HG03565 (cell line): ENCODE data around the gene TXNDC11.
A peak's percentile ranks its signal among the peaks of the same experiment; 100 is the strongest.
"Not testable (repeated sequence)": the region's sequence is repeated elsewhere in the genome, so short reads cannot be mapped to it uniquely, and the experiment has no call there.

Experiments
- ATAC-seq: cut with Tn5 transposase; IDR thresholded peaks from one replicate; pipeline ENCODE4 v1.9.1; 2021; ENCODE audit warnings: mild to moderate bottlenecking, moderate library complexity; ENCODE audit not compliant: unreplicated experiment

Gene TXNDC11, protein sequence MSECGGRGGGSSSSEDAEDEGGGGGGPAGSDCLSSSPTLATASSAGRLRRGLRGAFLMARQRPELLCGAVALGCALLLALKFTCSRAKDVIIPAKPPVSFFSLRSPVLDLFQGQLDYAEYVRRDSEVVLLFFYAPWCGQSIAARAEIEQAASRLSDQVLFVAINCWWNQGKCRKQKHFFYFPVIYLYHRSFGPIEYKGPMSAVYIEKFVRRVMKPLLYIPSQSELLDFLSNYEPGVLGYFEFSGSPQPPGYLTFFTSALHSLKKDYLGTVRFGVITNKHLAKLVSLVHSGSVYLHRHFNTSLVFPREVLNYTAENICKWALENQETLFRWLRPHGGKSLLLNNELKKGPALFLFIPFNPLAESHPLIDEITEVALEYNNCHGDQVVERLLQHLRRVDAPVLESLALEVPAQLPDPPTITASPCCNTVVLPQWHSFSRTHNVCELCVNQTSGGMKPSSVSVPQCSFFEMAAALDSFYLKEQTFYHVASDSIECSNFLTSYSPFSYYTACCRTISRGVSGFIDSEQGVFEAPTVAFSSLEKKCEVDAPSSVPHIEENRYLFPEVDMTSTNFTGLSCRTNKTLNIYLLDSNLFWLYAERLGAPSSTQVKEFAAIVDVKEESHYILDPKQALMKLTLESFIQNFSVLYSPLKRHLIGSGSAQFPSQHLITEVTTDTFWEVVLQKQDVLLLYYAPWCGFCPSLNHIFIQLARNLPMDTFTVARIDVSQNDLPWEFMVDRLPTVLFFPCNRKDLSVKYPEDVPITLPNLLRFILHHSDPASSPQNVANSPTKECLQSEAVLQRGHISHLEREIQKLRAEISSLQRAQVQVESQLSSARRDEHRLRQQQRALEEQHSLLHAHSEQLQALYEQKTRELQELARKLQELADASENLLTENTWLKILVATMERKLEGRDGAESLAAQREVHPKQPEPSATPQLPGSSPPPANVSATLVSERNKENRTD

DNA sequence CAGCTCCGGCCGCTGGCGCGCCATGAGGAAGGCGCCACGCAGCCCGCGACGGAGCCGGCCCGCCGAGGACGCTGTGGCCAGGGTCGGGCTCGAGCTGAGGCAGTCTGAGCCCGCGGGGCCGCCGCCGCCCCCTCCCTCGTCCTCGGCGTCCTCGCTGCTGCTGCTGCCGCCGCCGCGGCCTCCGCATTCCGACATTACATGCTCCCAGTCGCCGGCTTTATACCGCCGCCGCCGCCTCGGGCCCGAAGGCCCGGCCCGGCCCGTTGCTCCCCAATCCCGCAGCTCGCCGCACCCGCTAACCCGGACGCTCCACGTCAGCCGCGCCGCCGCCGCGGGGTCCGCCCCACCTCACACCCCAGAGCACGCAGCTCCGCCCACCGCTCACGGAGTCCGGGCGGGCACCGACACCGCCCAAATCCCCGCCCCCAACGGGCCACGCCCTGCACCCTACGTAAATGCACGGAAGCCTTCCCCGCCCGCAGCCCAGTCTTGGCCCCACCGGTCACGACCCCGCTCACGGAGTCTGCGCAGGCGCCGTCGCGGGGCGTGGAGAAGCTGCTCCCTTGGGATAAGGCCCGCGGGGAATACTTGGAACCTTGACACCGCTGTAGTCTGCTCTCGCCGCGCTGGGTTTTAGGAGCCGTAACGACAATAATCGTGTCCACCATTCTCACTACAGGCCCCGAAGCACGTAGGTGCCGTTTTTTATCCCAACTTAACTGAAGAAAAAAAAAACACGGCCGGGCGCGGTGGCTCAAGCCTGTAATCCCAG, at the start of gene TXNDC11:
Gene TXNDC11, minus strand, starts transcription at position 322 of the 772 bp plus-strand sequence. Its CDS starts 127 bp downstream, at position 195.
- ATAC-seq, result peak; percentile 82

DNA sequence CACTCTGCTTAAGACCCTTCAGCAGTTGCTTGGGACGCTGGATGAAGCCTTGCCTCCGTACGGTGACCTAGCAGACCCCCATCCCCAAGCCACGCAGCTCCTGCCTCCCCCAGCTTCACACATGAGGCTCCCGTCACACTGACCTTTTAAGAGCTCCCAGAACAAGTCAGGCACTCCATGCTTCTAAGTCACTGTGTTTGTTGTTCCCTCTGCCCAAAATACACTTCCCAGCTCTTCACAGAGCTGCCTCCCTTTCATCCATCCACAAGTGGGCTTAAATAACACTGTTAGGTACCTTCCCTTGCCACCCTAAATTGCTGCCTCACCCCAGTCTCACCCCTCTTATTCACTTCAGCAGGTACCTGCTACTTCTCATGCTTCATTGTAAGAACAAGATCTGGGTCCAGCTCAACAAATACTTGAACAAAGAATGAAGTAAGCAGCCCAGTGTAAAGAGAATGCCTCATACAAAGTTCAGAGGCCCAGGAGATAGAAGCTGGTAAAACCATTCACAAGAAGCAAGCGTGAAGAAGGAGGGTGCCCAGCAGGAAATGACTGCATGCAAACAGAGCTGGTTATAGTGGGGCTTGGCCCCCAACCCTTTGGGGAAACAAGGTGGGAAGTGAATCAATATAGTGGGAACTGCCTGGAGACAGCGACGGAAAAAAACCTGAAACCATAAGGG, 48.6 kb upstream of the TXNDC11 start:
- ATAC-seq, result no peak

DNA sequence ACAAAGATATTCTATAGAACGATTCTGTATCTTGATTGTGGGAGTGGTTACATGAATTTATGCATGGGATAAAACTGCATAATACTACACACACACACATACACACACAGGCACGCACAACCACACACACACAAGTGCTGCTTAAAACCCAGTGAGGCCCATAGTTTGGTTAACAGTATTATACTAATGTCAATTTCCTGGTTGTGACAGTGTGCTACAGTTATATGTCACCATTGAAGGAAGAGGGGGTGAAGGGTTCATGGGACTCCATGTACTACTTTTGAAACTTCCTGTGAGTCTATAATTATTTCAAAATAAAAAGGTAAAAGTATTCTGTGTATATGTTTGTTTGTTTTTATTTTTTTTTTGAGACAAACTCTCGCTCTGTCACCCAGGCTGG, 46.3 kb upstream of the TXNDC11 start:
- no peak for ATAC-seq

DNA sequence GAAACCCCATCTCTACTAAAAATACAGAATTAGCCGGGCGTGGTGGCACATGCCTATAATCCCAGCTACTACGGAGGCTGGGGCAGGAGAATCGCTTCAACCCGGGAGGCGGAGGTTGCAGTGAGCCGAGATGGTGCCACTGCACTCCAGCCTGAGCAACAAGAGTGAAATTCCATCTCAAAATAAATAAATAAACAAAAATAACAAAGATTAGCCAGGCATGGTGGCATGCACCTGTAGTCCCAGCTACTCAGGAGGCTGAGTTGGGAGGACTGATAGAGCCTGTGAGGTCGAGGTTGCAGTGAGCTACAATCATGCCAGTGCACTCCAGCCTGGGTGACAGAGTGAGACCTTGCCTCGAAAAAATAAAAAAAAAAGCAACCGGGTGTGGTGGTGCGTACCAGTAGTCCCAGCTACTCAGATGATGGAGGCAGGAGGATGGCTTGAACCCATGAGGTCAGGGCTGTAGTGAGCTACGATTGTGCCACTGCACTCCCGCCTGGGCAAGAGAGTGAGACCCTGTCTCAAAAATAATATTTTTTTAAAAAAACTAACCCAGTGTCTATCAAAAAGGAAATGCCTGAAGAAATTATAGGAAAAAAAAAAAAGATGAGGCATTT, 42.4 kb upstream of the TXNDC11 start:
- not testable (repeated sequence) for ATAC-seq

DNA sequence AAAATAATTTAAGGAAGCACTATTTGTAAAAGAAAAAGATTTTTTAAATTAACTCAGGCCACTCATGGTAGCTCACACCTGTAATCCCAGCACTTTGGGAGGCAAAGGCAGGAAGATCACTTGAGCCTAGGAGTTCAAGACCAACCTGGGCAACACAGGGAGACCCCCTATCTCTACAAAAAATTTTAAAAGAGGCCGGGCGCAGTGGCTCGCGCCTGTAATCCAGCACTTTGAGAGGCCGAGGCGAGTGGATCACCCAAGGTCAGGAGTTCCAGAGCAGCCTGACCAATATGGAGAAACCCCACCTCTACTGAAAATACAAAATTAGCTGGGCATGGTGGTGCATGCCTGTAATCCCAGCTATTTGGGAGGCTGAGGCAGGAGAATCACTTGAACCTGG, 41.7 kb upstream of the TXNDC11 start:
- ATAC-seq, result not testable (repeated sequence)

DNA sequence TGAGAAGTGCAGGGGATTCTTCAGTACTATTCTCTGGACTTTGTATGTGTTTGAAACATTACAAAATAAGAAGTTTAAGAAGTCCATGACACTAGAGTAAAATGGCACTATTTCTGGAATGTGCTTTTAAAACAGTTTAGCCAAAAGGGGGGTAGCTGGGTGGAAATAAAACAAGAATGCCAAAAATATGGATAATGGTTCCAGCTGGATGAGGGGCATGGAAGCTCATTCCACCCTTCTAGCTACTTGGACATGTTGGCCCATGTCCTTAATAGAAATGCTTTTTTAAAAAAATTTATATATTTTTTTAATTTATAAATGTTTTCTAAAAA, 41.3 kb upstream of the TXNDC11 start:
- ATAC-seq, result no peak

GRCh38 chr16:11783319-11784037, 40.8 kb upstream of the TXNDC11 start:
- peak; percentile 54 for ATAC-seq

DNA sequence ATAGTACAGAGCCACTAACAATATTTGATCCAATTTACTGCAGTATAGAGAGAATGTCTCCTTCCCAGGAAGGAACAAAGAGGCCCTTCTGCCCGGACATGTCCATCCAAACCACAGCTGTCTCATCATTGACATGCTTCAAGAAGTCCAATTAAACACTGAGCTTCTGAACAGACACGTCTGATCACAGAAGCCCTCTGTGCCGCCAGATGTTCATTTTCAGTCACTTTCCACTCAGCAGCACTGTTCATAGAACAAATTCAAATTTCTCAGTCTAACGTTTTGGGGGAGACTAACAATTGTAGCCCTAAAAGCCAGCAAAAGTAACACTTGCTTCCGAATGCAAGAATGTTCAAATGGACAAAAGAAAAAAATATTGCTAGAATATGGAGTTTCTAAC, 39.1 kb upstream of the TXNDC11 start:
- no peak for ATAC-seq

DNA sequence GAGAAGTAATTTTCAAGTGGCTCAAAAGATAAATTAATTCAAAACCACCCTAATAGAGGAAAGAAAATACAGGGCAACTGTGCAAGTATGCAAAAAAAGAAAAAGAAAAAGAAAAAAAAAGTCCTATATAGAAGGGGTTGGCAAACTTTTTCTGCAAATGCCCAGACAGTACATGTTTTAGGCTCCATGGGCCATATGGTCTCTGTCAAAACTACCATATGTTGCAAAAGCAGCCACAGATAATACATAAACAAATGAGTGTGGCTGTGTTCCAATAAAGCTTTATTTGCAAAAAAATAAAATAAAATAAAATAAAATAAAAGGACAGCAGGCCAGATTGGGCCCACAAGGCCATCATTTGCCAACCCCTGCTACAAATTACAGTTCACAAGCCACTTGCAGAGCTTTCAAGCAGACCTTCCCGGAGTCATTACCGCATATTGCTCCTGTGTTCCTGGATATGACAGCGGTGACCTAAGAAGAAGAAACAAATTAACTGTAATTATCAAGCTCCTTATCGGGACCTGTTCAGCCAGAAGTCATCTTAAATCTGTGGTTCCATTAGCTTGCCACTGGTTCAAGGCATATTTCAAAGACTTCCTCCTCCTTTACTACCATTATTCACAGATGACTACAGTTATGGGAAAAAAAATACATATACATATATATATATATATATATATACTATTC, 38.5 kb upstream of the TXNDC11 start:
- no peak for ATAC-seq

DNA sequence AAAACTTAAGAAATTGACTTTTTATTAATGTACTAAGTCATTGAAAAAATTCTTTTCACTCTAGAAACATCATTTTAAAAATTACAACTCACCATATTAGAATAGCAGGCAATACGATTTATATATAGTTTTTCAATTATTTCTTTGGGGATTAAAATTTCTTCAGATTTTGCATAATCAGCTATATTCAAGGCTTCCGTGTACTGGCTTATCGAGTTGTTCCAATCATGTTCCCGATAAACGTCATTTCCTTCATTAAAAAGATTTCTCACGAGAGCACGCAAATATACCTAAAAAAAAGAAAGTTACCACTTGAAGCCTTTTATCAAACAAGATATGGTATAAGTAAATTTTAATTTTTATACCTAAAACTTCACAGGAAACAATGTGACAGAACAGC, 36.4 kb upstream of the TXNDC11 start:
- no peak for ATAC-seq

GRCh38 chr16:11774065-11774626, 31.5 kb upstream of the TXNDC11 start:
- no peak for ATAC-seq

- peak; percentile 49 for ATAC-seq
Measured at GRCh38 chr16:11768849-11769248, 26.2 kb upstream of the TXNDC11 start.

DNA sequence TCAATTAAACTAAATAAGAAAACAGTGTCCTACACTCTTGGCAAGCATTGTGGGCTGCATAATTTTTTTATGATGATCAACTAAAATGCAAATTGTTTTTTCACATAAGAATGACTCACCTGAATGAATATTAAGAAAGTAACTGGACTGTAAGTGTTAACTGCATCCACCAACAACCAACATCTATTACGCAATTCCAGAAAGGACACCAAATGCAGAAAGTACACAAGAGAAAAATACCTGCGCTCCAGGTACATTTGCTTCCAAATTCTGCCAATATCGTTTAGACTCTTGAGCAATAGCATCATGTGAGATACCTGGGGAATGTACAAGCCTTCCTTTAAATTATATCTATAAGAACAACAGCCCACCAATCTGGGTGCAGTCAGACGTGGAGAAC, 19.8 kb upstream of the TXNDC11 start:
- no peak for ATAC-seq

GRCh38 chr16:11759997-11760396, 17.3 kb upstream of the TXNDC11 start:
- ATAC-seq, result no peak

- no peak for ATAC-seq
Measured at GRCh38 chr16:11759163-11759834, 16.6 kb upstream of the TXNDC11 start.

DNA sequence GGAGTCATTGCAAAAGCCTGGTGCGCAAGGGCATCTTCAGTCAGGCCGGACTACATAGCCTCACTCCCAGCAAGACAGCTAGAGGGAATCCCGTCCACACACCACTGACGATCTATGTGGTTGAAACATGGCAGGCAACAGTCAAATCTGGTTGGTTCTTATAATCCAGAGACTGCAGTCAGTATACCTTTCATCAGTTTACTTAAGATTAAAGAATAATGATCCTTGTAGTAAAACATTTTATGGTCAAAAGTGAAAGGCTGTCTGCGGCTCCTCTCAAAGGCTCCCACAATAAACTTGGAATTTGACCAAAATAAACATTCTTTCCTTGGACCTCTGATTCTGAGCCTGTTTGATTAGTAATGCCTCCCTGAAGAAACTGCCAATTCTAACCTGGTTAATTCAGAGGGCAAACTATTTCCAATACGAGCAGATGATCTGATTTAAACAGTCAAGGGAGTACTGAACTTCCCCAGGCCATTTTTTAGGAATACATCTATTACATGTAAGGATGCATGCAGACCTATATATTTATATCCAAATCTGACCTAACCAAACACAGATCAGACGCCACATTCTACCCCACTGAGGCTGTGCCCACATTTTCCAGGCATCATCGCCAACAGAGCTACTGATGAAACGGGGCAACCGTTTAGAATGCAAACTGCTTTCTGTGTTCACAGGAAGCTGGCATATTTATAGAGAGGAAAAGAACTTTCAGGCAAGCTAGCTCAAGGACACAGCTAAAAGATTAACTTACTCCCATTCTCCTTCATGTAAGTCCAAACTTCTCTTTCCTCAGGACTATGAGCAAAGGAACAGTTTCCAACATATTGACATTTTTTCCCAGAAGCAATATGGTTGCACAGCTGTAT, 15.3 kb upstream of the TXNDC11 start:
- ATAC-seq, result no peak

DNA sequence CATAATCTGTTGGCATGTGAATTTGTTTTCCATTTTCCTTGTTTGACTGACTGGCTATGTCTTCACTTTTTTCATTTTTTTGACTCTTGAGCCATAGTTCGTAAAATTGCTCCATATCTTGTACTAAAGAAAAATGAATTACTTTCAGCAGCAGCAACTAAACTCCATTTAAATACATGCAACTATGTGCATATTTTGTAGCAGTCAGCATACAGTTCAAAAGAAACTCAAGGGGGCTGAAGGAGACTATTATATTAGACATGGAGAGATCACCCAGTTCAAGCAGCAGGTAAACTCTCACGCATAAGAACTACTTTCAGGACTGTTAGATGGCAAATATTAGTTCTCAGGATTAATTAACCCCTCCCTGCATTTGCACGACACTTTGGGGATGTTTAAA, 13.6 kb upstream of the TXNDC11 start:
- no peak for ATAC-seq
